ENCODE data around the gene DPEP2. TPM values are rescaled to one million over a fixed set of nuclear protein-coding genes. Genes with fewer than 3 reads are reported as not detected.

The DPEP2 gene
- total and polyA plus RNA-seq, 2 of the 13 experiments (the other 11 are each of a cell fraction or from before 2014, with no cell fraction given) = 0.18 TPM; not detected in 1

DNA sequence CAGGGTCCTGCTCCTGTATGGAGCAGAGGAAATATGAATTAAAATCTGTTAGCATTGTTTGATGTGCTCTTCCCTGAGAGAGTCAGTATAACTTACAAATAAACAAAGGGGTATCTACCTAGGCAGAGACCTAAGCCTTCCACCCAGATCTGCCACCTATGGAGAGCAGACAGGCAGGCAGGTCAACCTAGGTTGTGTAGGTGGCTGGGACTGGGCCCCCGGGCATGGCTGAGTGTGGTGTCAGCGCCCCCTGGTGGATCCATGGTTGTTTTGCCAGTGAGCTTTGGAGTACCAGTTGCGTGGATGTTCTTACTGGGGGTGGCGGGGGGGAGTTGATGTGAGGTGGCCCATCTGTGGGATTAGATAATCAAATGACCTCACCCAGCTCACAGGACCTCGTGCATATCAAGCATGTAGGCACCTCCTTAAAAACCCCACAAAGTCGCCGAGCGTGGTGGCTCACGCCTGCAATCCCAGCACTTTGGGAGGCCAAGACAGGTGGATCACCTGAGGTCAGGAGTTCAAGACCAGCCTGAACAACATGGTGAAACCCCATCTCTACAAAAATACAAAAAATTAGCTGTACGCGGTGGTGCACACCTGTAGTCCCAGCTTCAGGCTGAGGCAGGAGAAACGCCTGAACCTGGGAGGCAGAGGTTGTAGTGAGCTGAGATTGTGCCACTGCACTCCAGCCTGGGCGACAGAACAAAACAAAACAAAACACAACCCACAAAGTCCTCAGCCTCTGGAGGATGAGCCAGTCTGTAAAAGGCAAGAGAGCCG is 41.4 kb upstream of the DPEP2 start (continued):
- TF ChIP-seq ZMYM3 (CRISPR knock-in tag; IDR thresholded peaks at IDR 0.05) = no peak
- TF ChIP-seq ZNF136 (CRISPR knock-in tag; IDR thresholded peaks at IDR 0.05; ENCODE audit: low read depth) = no peak
- TF ChIP-seq ZNF788 (CRISPR knock-in tag; IDR thresholded peaks at IDR 0.05; ENCODE audit: borderline replicate concordance) = peak; percentile 51; the same call in 1 of the 2 replicates
- TF ChIP-seq GFI1 (CRISPR knock-in tag; IDR thresholded peaks at IDR 0.05; ENCODE audit: borderline replicate concordance) = no peak
- TF ChIP-seq ZNF878 (CRISPR knock-in tag; IDR thresholded peaks at IDR 0.05) = no peak
- TF ChIP-seq, protein P1, sequence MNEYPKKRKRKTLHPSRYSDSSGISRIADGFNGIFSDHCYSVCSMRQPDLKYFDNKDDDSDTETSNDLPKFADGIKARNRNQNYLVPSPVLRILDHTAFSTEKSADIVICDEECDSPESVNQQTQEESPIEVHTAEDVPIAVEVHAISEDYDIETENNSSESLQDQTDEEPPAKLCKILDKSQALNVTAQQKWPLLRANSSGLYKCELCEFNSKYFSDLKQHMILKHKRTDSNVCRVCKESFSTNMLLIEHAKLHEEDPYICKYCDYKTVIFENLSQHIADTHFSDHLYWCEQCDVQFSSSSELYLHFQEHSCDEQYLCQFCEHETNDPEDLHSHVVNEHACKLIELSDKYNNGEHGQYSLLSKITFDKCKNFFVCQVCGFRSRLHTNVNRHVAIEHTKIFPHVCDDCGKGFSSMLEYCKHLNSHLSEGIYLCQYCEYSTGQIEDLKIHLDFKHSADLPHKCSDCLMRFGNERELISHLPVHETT (CRISPR knock-in tag; conservative IDR thresholded peaks at IDR 0.05) = no peak
- TF ChIP-seq ISL2 (CRISPR knock-in tag; IDR thresholded peaks at IDR 0.05) = no peak
- TF ChIP-seq SAP130 (CRISPR knock-in tag; IDR thresholded peaks at IDR 0.05; ENCODE audit: low read depth) = peak; percentile 63
- no peak for TF ChIP-seq E2F5 (CRISPR knock-in tag; conservative IDR thresholded peaks at IDR 0.05)
- TF ChIP-seq ETS1 (CRISPR knock-in tag; IDR thresholded peaks at IDR 0.05) = no peak
- TF ChIP-seq GPBP1L1 (CRISPR knock-in tag; IDR thresholded peaks at IDR 0.05) = no peak
- TF ChIP-seq, protein P2, sequence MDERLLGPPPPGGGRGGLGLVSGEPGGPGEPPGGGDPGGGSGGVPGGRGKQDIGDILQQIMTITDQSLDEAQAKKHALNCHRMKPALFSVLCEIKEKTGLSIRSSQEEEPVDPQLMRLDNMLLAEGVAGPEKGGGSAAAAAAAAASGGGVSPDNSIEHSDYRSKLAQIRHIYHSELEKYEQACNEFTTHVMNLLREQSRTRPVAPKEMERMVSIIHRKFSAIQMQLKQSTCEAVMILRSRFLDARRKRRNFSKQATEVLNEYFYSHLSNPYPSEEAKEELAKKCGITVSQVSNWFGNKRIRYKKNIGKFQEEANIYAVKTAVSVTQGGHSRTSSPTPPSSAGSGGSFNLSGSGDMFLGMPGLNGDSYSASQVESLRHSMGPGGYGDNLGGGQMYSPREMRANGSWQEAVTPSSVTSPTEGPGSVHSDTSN (CRISPR knock-in tag; IDR thresholded peaks at IDR 0.05) = no peak
- no peak for TF ChIP-seq AKAP8 (CRISPR knock-in tag; IDR thresholded peaks at IDR 0.05)
- TF ChIP-seq ZNF746 (CRISPR knock-in tag; IDR thresholded peaks at IDR 0.05) = no peak
- no peak for TF ChIP-seq HNF4G (IDR thresholded peaks at IDR 0.05; ENCODE audit: borderline replicate concordance, low read depth, low read length)
- TF ChIP-seq HNF4G (CRISPR knock-in tag; IDR thresholded peaks at IDR 0.05; ENCODE audit: borderline replicate concordance, low read depth) = no peak
- TF ChIP-seq, protein P3, sequence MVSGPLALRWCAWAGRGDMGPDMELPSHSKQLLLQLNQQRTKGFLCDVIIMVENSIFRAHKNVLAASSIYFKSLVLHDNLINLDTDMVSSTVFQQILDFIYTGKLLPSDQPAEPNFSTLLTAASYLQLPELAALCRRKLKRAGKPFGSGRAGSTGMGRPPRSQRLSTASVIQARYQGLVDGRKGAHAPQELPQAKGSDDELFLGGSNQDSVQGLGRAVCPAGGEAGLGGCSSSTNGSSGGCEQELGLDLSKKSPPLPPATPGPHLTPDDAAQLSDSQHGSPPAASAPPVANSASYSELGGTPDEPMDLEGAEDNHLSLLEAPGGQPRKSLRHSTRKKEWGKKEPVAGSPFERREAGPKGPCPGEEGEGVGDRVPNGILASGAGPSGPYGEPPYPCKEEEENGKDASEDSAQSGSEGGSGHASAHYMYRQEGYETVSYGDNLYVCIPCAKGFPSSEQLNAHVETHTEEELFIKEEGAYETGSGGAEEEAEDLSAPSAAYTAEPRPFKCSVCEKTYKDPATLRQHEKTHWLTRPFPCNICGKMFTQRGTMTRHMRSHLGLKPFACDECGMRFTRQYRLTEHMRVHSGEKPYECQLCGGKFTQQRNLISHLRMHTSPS (CRISPR knock-in tag; IDR thresholded peaks at IDR 0.05; ENCODE audit: low read depth) = peak; percentile 41; the same call in 1 of the 2 replicates
- no peak for TF ChIP-seq CENPT (CRISPR knock-in tag; IDR thresholded peaks at IDR 0.05; ENCODE audit: low read depth)
- no peak for TF ChIP-seq SNAI1 (CRISPR knock-in tag; IDR thresholded peaks at IDR 0.05; ENCODE audit: borderline replicate concordance)
- TF ChIP-seq ZNF484 (CRISPR knock-in tag; IDR thresholded peaks at IDR 0.05; ENCODE audit: borderline replicate concordance, low read depth) = no peak
- TF ChIP-seq CEBPB (IDR thresholded peaks at IDR 0.05; ENCODE audit: borderline replicate concordance, low read depth, low read length) = no peak
- no peak for TF ChIP-seq IKZF4 (CRISPR knock-in tag; IDR thresholded peaks at IDR 0.05; ENCODE audit: borderline replicate concordance, low read depth, not compliant biosample characterization)

Data from HepG2 (cell line).